ENCODE data around the gene FNIP1.

Gene FNIP1

DNA sequence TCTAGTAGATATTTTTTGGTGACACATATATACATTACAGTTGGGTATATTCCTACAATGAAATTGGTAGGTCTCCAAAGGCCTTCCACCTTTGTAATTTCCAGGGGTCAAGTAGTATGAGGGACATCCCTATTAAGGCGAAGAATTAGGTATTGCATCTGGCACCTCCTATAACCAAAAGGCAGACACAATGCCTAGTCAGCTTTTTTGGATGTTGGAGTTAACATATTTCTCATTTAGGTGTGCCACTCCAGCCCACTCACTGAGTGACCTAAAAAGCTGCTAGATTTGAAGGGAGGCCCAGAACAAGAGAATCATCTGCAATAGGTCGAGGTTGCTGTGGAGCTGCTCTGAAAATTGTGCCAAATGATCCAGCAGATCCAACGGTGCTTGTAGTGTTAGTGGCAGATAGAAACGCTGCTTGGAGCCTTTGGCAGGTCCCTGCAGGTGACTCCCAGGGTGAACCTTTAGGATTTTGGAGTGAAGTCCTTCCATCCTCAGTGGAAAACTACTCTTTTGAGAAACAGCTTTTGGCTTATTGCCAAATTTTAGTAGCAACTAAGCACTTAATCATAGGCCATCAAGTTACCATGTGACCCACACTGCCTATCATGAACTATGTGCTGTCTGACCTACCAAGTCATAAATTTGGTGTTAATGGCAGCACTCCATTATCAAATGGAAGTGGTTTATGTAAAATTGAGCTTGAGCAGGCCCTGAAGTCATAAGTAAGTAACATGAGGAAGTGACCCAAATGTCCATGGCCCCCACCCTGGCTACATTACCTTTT lies 15.7 kb upstream of the FNIP1 start:
- Histone ChIP-seq H3K4me1 (peaks cover 14% of the 10 kb centered on the region), H3K36me3 (no peaks in the 10 kb centered on the region), H3K9ac (no peak overlapping the region), H3K4me3 (no peak overlapping the region), H3K27ac (no peak overlapping the region), H3K9me3 (no peaks in the 10 kb centered on the region), H4K20me1 (no peaks in the 10 kb centered on the region), H3K27me3 (no peaks in the 10 kb centered on the region), H3K4me2 (no peak overlapping the region)
- TF ChIP-seq Cebpa-rat (IDR thresholded peaks at IDR 0.05), result no peak

DNA sequence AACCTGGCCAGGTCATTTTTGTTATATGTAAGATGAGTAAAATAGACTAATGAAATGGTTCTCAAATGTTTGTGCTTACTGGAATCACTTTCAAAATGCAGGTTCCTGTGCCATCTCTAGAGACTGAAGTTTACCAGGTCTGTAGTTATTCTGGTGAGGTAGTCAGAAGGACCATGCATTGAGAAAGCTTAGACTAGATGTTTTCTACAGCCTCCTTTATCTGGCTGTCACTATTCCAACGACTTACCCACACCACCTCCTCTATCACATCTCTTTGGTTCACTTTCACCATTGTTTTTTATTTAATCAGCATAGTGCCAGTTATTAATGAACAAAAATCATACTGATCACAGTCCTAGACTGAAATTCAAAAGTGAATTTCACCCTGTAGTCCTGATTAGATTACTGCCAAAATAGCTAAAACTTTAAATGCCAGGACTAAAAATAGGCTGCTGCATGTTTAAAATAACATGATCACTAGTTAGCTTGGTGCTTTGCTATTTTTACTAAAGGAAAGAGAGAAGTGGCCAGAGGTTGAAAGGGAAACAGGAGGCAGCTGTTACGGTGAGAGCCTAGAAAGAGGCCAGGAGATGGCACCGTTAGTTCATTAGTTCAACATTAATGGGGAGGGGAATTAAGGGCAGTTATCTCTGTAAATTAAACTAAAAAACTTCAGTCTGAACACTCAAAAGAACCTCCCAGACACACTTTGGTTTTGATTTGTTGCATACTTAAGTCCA lies 13.9 kb upstream of the FNIP1 start:
- H3K9me3 ChIP-seq, result no peaks in the 10 kb centered on the region
- no peak overlapping the region for H3K27ac ChIP-seq
- H3K4me2 ChIP-seq, result peak overlapping the region; percentile 58
- H3K4me1 ChIP-seq, result peaks cover 14% of the 10 kb centered on the region
- no peaks in the 10 kb centered on the region for H3K27me3 ChIP-seq
- H4K20me1 ChIP-seq, result no peaks in the 10 kb centered on the region
- TF ChIP-seq Cebpa-rat (IDR thresholded peaks at IDR 0.05), result no peak
- H3K4me3 ChIP-seq, result no peak overlapping the region
- H3K9ac ChIP-seq, result no peak overlapping the region
- no peaks in the 10 kb centered on the region for H3K36me3 ChIP-seq

DNA sequence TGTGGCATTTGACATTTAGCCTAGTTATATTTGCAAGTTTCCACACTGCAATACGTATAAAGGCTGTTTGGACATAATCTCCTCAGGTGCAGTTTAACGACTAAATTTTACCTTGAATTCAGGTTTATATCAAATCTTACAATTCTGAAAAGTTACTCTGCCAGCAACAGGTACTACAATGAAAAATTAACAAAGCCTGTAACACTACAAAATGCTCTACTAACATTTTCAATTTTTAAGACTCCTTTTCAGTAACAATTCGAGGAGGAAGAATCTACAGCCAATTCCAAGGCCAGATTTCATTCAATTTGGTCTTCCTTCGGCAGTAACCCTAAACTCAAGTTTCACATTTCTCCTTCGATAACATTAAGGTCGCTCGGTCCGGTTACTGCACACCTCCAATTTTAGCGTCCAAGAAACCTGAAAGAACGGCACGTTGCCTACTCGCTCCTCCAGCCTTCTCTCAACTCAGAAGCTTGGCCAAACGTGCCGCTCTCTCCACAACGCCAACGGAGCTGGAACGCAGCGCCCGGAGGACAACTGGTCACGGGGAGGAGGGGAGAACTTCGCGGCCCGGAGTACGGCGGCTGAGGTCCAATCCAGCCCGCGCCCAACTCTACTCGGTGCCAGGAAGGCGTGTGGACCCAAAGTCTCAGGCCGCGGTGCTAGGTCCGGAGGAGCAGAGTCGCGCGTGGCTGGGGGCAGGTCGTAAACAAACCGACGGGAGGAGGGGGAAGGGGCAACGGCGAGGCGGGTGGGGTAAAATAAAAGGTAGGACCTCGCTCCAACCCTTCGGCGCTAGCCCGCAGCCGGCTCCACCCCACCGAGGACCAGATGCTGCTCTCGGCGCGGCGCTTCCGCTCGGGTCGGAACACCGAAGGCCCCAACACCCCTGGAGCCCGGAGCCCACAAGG lies 681 bp downstream of the FNIP1 start:
- Histone ChIP-seq H3K27ac (peak overlapping the region; percentile 96), H3K27me3 (no peaks in the 10 kb centered on the region), H4K20me1 (peaks cover 53% of the 10 kb centered on the region), H3K9ac (peak overlapping the region; percentile 96), H3K4me2 (peak overlapping the region; percentile 85), H3K36me3 (no peaks in the 10 kb centered on the region; the same call in 1 of the 2 replicates), H3K4me1 (peaks cover 32% of the 10 kb centered on the region), H3K9me3 (no peaks in the 10 kb centered on the region), H3K4me3 (peak overlapping the region; percentile 96)
- TF ChIP-seq Cebpa-rat (IDR thresholded peaks at IDR 0.05), result no peak

DNA sequence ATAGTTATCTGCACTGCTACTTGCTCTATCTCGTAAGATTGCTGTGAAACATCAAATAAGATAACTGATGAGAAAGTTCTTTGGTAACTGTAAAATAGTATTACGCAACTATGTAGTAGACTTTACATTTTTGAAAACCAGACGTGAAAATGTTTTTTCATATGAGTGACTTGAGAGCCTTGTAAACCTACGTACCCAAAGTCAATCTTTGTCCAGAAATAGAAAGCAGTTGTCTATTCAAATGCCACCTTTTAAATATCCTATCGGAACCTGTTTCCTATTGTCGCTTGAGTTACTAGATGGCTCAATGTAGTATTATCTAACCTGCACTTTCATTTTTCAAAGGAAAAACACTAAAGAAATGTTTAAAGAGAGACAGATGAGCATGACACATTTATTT lies 1.6 kb downstream of the FNIP1 start:
- TF ChIP-seq Cebpa-rat (IDR thresholded peaks at IDR 0.05), result peak; percentile 90; the same call in 1 of the 2 replicates
- H4K20me1 ChIP-seq, result peaks cover 62% of the 10 kb centered on the region

DNA sequence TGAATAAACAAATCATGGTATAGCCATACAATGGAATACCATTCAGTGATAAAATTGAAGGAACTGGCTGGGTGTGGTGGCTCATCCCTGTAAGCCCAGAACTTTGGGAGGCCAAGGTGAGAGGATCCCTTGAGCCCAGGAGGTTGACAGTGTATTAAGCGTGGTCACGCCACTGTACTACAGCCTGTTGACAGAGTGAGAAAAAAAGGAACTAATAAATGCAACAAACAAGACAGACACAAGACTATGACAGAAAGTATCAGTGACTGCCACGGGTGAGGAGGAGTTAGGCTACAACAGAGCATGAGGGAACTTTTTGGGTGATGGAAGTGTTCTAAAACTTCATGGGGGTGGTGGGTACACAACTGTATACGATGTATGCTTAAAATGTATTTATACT lies 2.2 kb downstream of the FNIP1 start:
- no peak overlapping the region for H3K27ac ChIP-seq
- H3K4me1 ChIP-seq, result peaks cover 32% of the 10 kb centered on the region
- H4K20me1 ChIP-seq, result peaks cover 68% of the 10 kb centered on the region
- H3K9me3 ChIP-seq, result 0 out of 2 replicates have a peak, but pooled peaks cover 8% of the 10 kb centered on the region
- no peaks in the 10 kb centered on the region for H3K27me3 ChIP-seq
- H3K36me3 ChIP-seq, result peaks cover 2% of the 10 kb centered on the region; the same call in 1 of the 2 replicates
- no peak for TF ChIP-seq Cebpa-rat (IDR thresholded peaks at IDR 0.05)
- H3K4me3 ChIP-seq, result no peak overlapping the region
- H3K4me2 ChIP-seq, result peak overlapping the region; percentile 85
- no peak overlapping the region for H3K9ac ChIP-seq

More for the DNA sequence above, 1.6 kb downstream of the FNIP1 start:
- H3K27me3 ChIP-seq, result no peaks in the 10 kb centered on the region
- H3K9me3 ChIP-seq, result 0 out of 2 replicates have a peak, but pooled peaks cover 2% of the 10 kb centered on the region
- H3K4me3 ChIP-seq, result peak overlapping the region; percentile 96
- peak overlapping the region; percentile 96 for H3K9ac ChIP-seq
- no peaks in the 10 kb centered on the region; the same call in 1 of the 2 replicates for H3K36me3 ChIP-seq
- peak overlapping the region; percentile 85 for H3K4me2 ChIP-seq
- no peak overlapping the region for H3K27ac ChIP-seq
- H3K4me1 ChIP-seq, result peaks cover 32% of the 10 kb centered on the region

DNA sequence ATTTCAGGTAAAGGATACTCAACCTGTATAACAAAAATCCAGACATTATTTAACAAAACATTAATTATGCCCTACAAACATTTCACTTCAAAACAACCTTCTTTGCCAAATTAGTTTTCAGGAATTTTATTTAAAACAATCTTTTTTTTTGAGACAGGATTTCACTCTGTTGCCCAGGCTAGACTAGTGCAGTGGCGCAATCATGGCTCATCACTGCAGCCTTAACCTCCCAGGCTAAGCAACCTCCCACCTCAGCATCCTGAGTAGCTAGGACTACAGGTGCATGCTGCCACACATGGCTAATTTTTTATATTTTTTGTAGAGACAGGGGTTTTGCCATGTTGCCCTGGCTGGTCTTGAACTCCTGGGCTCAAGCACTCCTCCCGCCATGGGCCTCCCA lies 3.9 kb downstream of the FNIP1 start:
- H3K27ac ChIP-seq, result no peak overlapping the region
- no peak for TF ChIP-seq Cebpa-rat (IDR thresholded peaks at IDR 0.05)
- H3K27me3 ChIP-seq, result no peaks in the 10 kb centered on the region
- H3K4me3 ChIP-seq, result no peak overlapping the region
- H3K4me1 ChIP-seq, result peaks cover 29% of the 10 kb centered on the region
- H4K20me1 ChIP-seq, result peaks cover 85% of the 10 kb centered on the region
- peaks cover 14% of the 10 kb centered on the region; the same call in 1 of the 2 replicates for H3K9me3 ChIP-seq
- H3K4me2 ChIP-seq, result no peak overlapping the region
- peaks cover 5% of the 10 kb centered on the region; the same call in 1 of the 2 replicates for H3K36me3 ChIP-seq
- H3K9ac ChIP-seq, result no peak overlapping the region

DNA sequence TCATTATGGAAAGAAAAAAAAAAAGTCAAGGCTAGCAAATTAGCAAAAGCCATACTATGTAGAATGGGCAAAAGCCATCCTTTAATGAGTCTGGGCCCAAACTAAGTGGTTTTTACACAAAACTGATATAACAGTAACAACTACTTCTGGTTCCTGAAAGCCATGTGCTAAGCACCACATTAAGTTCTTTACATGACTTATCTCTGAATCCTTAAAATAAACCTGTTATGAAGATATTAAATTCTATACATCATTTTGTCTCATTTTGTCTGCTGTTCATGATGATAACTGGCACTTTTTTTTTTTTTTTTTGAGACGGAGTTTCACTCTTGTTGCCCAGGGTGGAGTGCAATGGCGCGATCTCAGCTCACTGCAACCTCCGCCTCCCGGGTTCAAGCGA lies 5.0 kb downstream of the FNIP1 start:
- no peak overlapping the region for H3K9ac ChIP-seq
- no peak overlapping the region for H3K4me3 ChIP-seq
- H3K4me1 ChIP-seq, result peaks cover 24% of the 10 kb centered on the region
- peaks cover 9% of the 10 kb centered on the region; the same call in 1 of the 2 replicates for H3K36me3 ChIP-seq
- peaks cover 14% of the 10 kb centered on the region; the same call in 1 of the 2 replicates for H3K9me3 ChIP-seq
- no peak overlapping the region for H3K4me2 ChIP-seq
- H4K20me1 ChIP-seq, result peaks cover 95% of the 10 kb centered on the region
- H3K27ac ChIP-seq, result no peak overlapping the region
- H3K27me3 ChIP-seq, result no peaks in the 10 kb centered on the region
- no peak for TF ChIP-seq Cebpa-rat (IDR thresholded peaks at IDR 0.05)

DNA sequence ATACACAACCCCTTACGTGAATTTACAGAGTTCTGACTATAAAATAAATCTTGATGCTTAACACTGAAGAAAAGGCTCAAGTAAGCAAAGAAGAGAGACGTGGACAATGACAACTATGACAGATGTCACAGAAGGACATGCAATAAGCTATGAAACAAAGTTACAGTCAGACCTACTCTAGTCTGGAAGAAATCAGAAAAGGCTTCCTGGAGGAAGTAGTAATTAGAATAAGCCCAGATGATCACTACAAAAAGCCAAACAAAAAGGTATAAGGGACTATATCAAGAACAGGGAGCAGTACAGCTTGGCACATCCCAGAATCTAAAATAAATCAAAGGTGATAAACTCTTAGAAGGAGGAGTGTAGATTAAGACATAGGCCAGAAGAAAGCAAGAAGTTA lies 6.3 kb downstream of the FNIP1 start:
- peaks cover 100% of the 10 kb centered on the region for H4K20me1 ChIP-seq

DNA sequence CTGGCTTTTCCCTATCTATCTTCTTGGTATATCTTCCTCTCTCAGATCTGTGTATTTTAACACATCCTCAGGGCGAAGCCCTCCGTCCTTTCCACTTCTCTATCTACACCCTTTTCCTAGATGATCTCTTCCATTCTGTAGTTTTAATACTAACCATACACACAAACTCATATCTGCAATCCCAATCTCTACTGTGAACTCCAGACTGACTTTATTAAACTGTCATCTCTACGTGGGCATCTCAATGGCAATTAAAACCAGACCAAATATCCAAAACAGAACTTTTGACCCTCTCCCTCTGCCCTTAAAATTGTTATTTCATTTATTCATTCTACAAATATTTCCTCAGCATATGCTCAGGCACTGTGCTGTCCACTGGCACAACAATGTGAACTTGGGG lies 7.1 kb downstream of the FNIP1 start:
- Histone ChIP-seq H3K4me1 (peaks cover 13% of the 10 kb centered on the region), H3K4me3 (no peak overlapping the region), H3K9me3 (peaks cover 14% of the 10 kb centered on the region; the same call in 1 of the 2 replicates), H4K20me1 (peaks cover 97% of the 10 kb centered on the region), H3K9ac (no peak overlapping the region), H3K27ac (no peak overlapping the region), H3K4me2 (no peak overlapping the region), H3K36me3 (peaks cover 9% of the 10 kb centered on the region; the same call in 1 of the 2 replicates), H3K27me3 (no peaks in the 10 kb centered on the region)
- no peak for TF ChIP-seq Cebpa-rat (IDR thresholded peaks at IDR 0.05)

More for the DNA sequence above, 6.3 kb downstream of the FNIP1 start:
- Histone ChIP-seq H3K27me3 (no peaks in the 10 kb centered on the region), H3K27ac (no peak overlapping the region), H3K9me3 (peaks cover 14% of the 10 kb centered on the region; the same call in 1 of the 2 replicates), H3K4me2 (no peak overlapping the region), H3K4me3 (no peak overlapping the region), H3K36me3 (peaks cover 9% of the 10 kb centered on the region; the same call in 1 of the 2 replicates), H3K4me1 (peaks cover 21% of the 10 kb centered on the region), H3K9ac (no peak overlapping the region)
- TF ChIP-seq Cebpa-rat (IDR thresholded peaks at IDR 0.05), result no peak

All from BLaER1 (cell line).